Measurements from ENCODE around the gene PEX7.
"Not testable (repeated sequence)": the region's sequence is repeated elsewhere in the genome, so short reads cannot be mapped to it uniquely, and the experiment has no call there.

PEX7 gene

GRCh38 chr6:136923954-136924673, 101.7 kb downstream of the PEX7 start:
- peaks cover 4% of the 10 kb centered on the region; the same call in 1 of the 2 replicates for H3K4me1 ChIP-seq (ENCODE audit: control insufficient read depth, insufficient read depth, low read length)
- no peak overlapping the region for H3K9ac ChIP-seq (ENCODE audit: low read depth, low read length)
- H3K27ac ChIP-seq (ENCODE audit: low read depth, low read length): no peak overlapping the region
- H3K36me3 ChIP-seq (ENCODE audit: control insufficient read depth, insufficient read depth, low read length): no peaks in the 10 kb centered on the region
- no peaks in the 10 kb centered on the region for H3K9me3 ChIP-seq (ENCODE audit: control insufficient read depth, insufficient read depth, low read length)
- H3K4me3 ChIP-seq (ENCODE audit: low read depth, low read length): no peak overlapping the region
- H3K27me3 ChIP-seq (ENCODE audit: control insufficient read depth, insufficient read depth, low read length): peaks cover 61% of the 10 kb centered on the region

- no peaks in the 10 kb centered on the region for H3K4me1 ChIP-seq (ENCODE audit: control insufficient read depth, insufficient read depth, low read length)
- no peak overlapping the region for H3K27ac ChIP-seq (ENCODE audit: low read depth, low read length)
- peaks cover 46% of the 10 kb centered on the region for H3K27me3 ChIP-seq (ENCODE audit: control insufficient read depth, insufficient read depth, low read length)
- no peaks in the 10 kb centered on the region for H3K36me3 ChIP-seq (ENCODE audit: control insufficient read depth, insufficient read depth, low read length)
- H3K4me3 ChIP-seq (ENCODE audit: low read depth, low read length): no peak overlapping the region
- no peak overlapping the region for H3K9ac ChIP-seq (ENCODE audit: low read depth, low read length)
- H3K9me3 ChIP-seq (ENCODE audit: control insufficient read depth, insufficient read depth, low read length): no peaks in the 10 kb centered on the region
Measured at GRCh38 chr6:136926383-136926782, 104.0 kb downstream of the PEX7 start.

- Histone ChIP-seq H3K27me3 (ENCODE audit: control insufficient read depth, insufficient read depth, low read length) (peaks cover 40% of the 10 kb centered on the region), H3K27ac (ENCODE audit: low read depth, low read length) (no peak overlapping the region), H3K9ac (ENCODE audit: low read depth, low read length) (no peak overlapping the region), H3K4me3 (ENCODE audit: low read depth, low read length) (no peak overlapping the region), H3K9me3 (ENCODE audit: control insufficient read depth, insufficient read depth, low read length) (no peaks in the 10 kb centered on the region), H3K4me1 (ENCODE audit: control insufficient read depth, insufficient read depth, low read length) (peaks cover 3% of the 10 kb centered on the region), H3K36me3 (ENCODE audit: control insufficient read depth, insufficient read depth, low read length) (no peaks in the 10 kb centered on the region)
Measured at GRCh38 chr6:136927292-136927691, 104.9 kb downstream of the PEX7 start.

- no peaks in the 10 kb centered on the region for H3K9me3 ChIP-seq (ENCODE audit: control insufficient read depth, insufficient read depth, low read length)
- peaks cover 6% of the 10 kb centered on the region for H3K4me1 ChIP-seq (ENCODE audit: control insufficient read depth, insufficient read depth, low read length)
- no peaks in the 10 kb centered on the region for H3K36me3 ChIP-seq (ENCODE audit: control insufficient read depth, insufficient read depth, low read length)
- H3K27me3 ChIP-seq (ENCODE audit: control insufficient read depth, insufficient read depth, low read length): peaks cover 11% of the 10 kb centered on the region
- H3K27ac ChIP-seq (ENCODE audit: low read depth, low read length): no peak overlapping the region
- no peak overlapping the region for H3K4me3 ChIP-seq (ENCODE audit: low read depth, low read length)
- H3K9ac ChIP-seq (ENCODE audit: low read depth, low read length): no peak overlapping the region
Measured at GRCh38 chr6:136930528-136930927, 108.1 kb downstream of the PEX7 start.

DNA sequence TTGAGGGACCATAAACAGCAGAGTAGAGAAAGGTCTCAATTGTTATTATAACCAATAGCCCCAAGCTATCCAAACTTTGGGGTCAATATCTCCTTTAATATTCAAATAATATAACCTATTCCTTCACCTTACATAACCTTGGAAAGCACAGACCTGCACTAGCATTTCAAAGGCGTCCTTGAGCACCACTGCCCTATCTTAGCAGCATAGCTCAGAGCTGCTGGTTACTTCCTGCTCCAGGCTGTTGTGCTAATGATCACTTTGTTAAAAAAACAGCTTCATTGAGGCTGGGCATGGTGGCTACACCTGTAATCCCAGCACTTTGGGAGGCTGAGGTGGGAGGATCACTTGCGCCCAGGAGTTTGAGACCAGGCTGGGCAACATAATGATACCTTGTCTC, 110.2 kb downstream of the PEX7 start:
- peaks cover 11% of the 10 kb centered on the region for H3K27me3 ChIP-seq (ENCODE audit: control insufficient read depth, insufficient read depth, low read length)
- no peak overlapping the region for H3K4me3 ChIP-seq (ENCODE audit: low read depth, low read length)
- H3K27ac ChIP-seq (ENCODE audit: low read depth, low read length): no peak overlapping the region
- no peak overlapping the region for H3K9ac ChIP-seq (ENCODE audit: low read depth, low read length)
- peaks cover 6% of the 10 kb centered on the region for H3K4me1 ChIP-seq (ENCODE audit: control insufficient read depth, insufficient read depth, low read length)
- no peaks in the 10 kb centered on the region for H3K9me3 ChIP-seq (ENCODE audit: control insufficient read depth, insufficient read depth, low read length)
- no peaks in the 10 kb centered on the region for H3K36me3 ChIP-seq (ENCODE audit: control insufficient read depth, insufficient read depth, low read length)

DNA sequence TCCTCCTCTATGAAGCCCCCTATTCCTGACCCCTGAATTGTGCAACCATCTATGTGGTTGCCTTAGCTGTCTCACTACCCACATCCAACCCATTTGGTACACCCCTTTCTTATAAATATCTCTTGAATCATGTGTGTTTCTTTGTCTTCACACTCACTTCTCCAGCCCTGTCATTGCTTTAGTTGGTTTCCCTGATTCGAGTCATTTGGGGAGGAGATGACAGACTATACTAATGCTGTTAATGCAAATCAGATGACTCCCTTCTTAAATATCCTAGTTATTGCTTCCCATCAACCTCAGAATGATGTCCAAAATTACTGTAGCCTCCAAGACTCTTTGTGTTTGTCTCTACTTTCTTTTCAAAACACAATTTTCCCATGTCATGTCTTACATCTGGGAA, 122.7 kb downstream of the PEX7 start:
- no peaks in the 10 kb centered on the region for H3K36me3 ChIP-seq (ENCODE audit: control insufficient read depth, insufficient read depth, low read length)
- no peak overlapping the region for H3K4me3 ChIP-seq (ENCODE audit: low read depth, low read length)
- peaks cover 16% of the 10 kb centered on the region for H3K4me1 ChIP-seq (ENCODE audit: control insufficient read depth, insufficient read depth, low read length)
- H3K27me3 ChIP-seq (ENCODE audit: control insufficient read depth, insufficient read depth, low read length): no peaks in the 10 kb centered on the region
- H3K9me3 ChIP-seq (ENCODE audit: control insufficient read depth, insufficient read depth, low read length): no peaks in the 10 kb centered on the region
- no peak overlapping the region for H3K9ac ChIP-seq (ENCODE audit: low read depth, low read length)
- no peak overlapping the region for H3K27ac ChIP-seq (ENCODE audit: low read depth, low read length)

DNA sequence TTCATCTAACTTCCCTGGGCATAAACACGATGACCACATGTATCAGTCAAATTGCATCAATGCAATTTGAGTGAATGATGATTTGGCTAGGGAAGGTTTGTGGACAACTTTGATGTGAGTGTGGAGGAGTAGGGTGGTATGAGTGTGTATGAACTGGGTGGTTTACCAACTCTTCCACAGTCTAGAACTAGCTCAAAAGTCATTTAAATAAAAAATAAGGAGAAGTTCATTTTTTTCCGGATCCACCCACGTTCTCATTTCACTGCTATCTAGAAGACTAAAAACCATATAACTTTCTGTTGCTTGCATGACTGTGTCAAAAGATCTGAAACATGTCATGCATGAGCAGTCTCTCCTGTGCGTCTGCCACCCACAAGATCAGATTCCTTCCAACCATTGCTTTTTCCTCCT, 123.3 kb downstream of the PEX7 start:
- Histone ChIP-seq H3K9me3 (ENCODE audit: control insufficient read depth, insufficient read depth, low read length) (no peaks in the 10 kb centered on the region), H3K27me3 (ENCODE audit: control insufficient read depth, insufficient read depth, low read length) (no peaks in the 10 kb centered on the region), H3K36me3 (ENCODE audit: control insufficient read depth, insufficient read depth, low read length) (no peaks in the 10 kb centered on the region), H3K4me3 (ENCODE audit: low read depth, low read length) (no peak overlapping the region), H3K4me1 (ENCODE audit: control insufficient read depth, insufficient read depth, low read length) (peaks cover 16% of the 10 kb centered on the region), H3K27ac (ENCODE audit: low read depth, low read length) (no peak overlapping the region), H3K9ac (ENCODE audit: low read depth, low read length) (no peak overlapping the region)

DNA sequence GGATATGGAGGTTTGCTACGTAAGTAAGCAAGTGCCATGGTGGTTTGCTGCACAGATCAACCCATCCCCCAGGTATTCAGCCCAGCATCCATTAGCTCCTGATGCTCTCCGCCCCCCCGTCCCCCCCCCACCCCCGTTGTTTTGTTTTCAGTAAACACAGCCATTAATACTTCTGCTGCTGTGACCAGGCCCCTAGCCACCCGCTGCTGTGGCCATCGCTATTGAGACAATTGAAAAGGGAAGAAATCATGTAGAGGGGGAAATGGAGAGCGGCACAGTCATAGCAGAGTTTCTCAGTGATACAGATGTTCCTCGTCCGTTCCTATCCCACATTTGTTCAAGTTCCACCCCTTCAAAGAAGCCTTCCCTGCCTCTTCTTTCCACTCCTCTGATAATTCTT, 124.6 kb downstream of the PEX7 start:
- H3K27me3 ChIP-seq (ENCODE audit: control insufficient read depth, insufficient read depth, low read length): no peaks in the 10 kb centered on the region
- H3K4me1 ChIP-seq (ENCODE audit: control insufficient read depth, insufficient read depth, low read length): peaks cover 16% of the 10 kb centered on the region
- no peak overlapping the region for H3K9ac ChIP-seq (ENCODE audit: low read depth, low read length)
- H3K36me3 ChIP-seq (ENCODE audit: control insufficient read depth, insufficient read depth, low read length): no peaks in the 10 kb centered on the region
- no peak overlapping the region for H3K4me3 ChIP-seq (ENCODE audit: low read depth, low read length)
- H3K27ac ChIP-seq (ENCODE audit: low read depth, low read length): peak overlapping the region; percentile 29
- no peaks in the 10 kb centered on the region for H3K9me3 ChIP-seq (ENCODE audit: control insufficient read depth, insufficient read depth, low read length)

- not testable (repeated sequence) for H3K9ac ChIP-seq (ENCODE audit: low read depth, low read length); H3K36me3 ChIP-seq (ENCODE audit: control insufficient read depth, insufficient read depth, low read length); H3K4me3 ChIP-seq (ENCODE audit: low read depth, low read length); H3K27me3 ChIP-seq (ENCODE audit: control insufficient read depth, insufficient read depth, low read length); H3K9me3 ChIP-seq (ENCODE audit: control insufficient read depth, insufficient read depth, low read length); H3K27ac ChIP-seq (ENCODE audit: low read depth, low read length)
- peaks cover 15% of the 10 kb centered on the region for H3K4me1 ChIP-seq (ENCODE audit: control insufficient read depth, insufficient read depth, low read length)
Measured at GRCh38 chr6:136949957-136950356, 127.6 kb downstream of the PEX7 start.

GRCh38 chr6:136950436-136951126, 128.2 kb downstream of the PEX7 start:
- Histone ChIP-seq H3K27me3 (ENCODE audit: control insufficient read depth, insufficient read depth, low read length) (no peaks in the 10 kb centered on the region), H3K4me1 (ENCODE audit: control insufficient read depth, insufficient read depth, low read length) (peaks cover 21% of the 10 kb centered on the region), H3K4me3 (ENCODE audit: low read depth, low read length) (no peak overlapping the region), H3K27ac (ENCODE audit: low read depth, low read length) (no peak overlapping the region), H3K9ac (ENCODE audit: low read depth, low read length) (no peak overlapping the region), H3K9me3 (ENCODE audit: control insufficient read depth, insufficient read depth, low read length) (no peaks in the 10 kb centered on the region), H3K36me3 (ENCODE audit: control insufficient read depth, insufficient read depth, low read length) (no peaks in the 10 kb centered on the region)

DNA sequence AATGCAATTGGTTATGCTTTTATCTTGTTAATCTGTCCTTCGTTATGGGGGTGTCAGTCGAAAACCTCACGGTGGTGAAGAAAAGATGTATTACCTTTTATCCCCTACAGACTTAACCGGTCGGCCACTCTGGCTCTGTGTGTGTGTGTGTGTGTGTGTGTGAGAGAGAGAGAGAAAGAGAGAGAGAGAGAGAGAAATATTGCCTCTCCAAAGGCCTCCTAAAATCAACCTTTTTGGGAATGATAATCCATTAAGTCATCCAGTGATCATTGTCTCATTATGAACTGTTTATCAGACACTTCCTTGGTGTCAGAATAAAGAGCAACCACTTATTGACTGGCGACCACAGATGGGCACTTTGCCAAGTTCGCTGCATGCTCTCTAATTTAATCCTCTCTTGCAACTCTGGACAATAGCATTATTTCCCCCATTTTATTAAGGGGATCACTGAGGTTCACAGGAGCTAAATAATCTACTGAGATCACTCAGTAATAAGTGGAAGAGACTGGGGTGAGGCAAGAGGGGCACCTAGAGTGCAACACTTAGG, 130.4 kb downstream of the PEX7 start:
- no peaks in the 10 kb centered on the region for H3K36me3 ChIP-seq (ENCODE audit: control insufficient read depth, insufficient read depth, low read length)
- peaks cover 27% of the 10 kb centered on the region for H3K4me1 ChIP-seq (ENCODE audit: control insufficient read depth, insufficient read depth, low read length)
- no peaks in the 10 kb centered on the region for H3K9me3 ChIP-seq (ENCODE audit: control insufficient read depth, insufficient read depth, low read length)
- H3K27ac ChIP-seq (ENCODE audit: low read depth, low read length): no peak overlapping the region
- H3K9ac ChIP-seq (ENCODE audit: low read depth, low read length): no peak overlapping the region
- H3K27me3 ChIP-seq (ENCODE audit: control insufficient read depth, insufficient read depth, low read length): no peaks in the 10 kb centered on the region
- no peak overlapping the region for H3K4me3 ChIP-seq (ENCODE audit: low read depth, low read length)

Measured in HUES48 (cell line).